H9 (cell line): ENCODE data around the gene ADCY1. TPM values are rescaled to one million over a fixed set of nuclear protein-coding genes. Genes with fewer than 3 reads are reported as not detected.

ENCODE experiments used
- DNase-seq: peaks from one replicate; pipeline ENCODE4 v3.0.0-alpha.2; 2017
- H2AFZ ChIP-seq: one replicate; pipeline ENCODE4 v1.6.1; 2013; ENCODE audit warnings: mild to moderate bottlenecking, low read length, control low read depth, moderate library complexity
- H2AK5ac ChIP-seq: 2 replicates; pipeline ENCODE4 v1.6.1; 2013; ENCODE audit warnings: low read length, control low read depth, mixed read lengths; ENCODE audit not compliant: insufficient read length
- H2BK120ac ChIP-seq: one replicate; pipeline ENCODE4 v1.6.1; 2013; ENCODE audit warnings: low read depth, mild to moderate bottlenecking, low read length, control low read depth, inconsistent platforms; ENCODE audit not compliant: poor library complexity, severe bottlenecking
- H2BK12ac ChIP-seq: 2 replicates; pipeline ENCODE4 v1.6.1; 2013; ENCODE audit warnings: low read length, control low read depth, mixed read lengths, low read depth; ENCODE audit not compliant: insufficient read length
- H2BK15ac ChIP-seq: 2 replicates; pipeline ENCODE4 v1.6.1; 2013; ENCODE audit warnings: low read depth, low read length, control low read depth
- H2BK20ac ChIP-seq: one replicate; pipeline ENCODE4 v1.6.1; 2013; ENCODE audit warnings: low read depth, mild to moderate bottlenecking, low read length, control low read depth, inconsistent platforms; ENCODE audit not compliant: poor library complexity, severe bottlenecking
- H2BK5ac ChIP-seq: 2 replicates; pipeline ENCODE4 v1.6.1; 2013; ENCODE audit warnings: low read length, control low read depth, mixed read lengths; ENCODE audit not compliant: insufficient read length
- H3K14ac ChIP-seq: 2 replicates; pipeline ENCODE4 v1.6.1; 2013; ENCODE audit warnings: low read length, control low read depth; ENCODE audit not compliant: insufficient read depth
- H3K18ac ChIP-seq: 2 replicates; pipeline ENCODE4 v1.6.1; 2013; ENCODE audit warnings: low read depth, mild to moderate bottlenecking, mixed read lengths, low read length, control low read depth; ENCODE audit not compliant: insufficient read length
- H3K23ac ChIP-seq: 2 replicates; pipeline ENCODE4 v1.6.1; 2013; ENCODE audit warnings: low read length, control low read depth, mixed read lengths, low read depth; ENCODE audit not compliant: insufficient read length
- H3K23me2 ChIP-seq: 2 replicates; pipeline ENCODE4 v1.6.1; 2013; ENCODE audit warnings: low read depth, mild to moderate bottlenecking, mixed read lengths, low read length, control low read depth; ENCODE audit not compliant: insufficient read length, poor library complexity, severe bottlenecking
- H3K27ac ChIP-seq: 2 replicates; pipeline ENCODE4 v1.5.1; 2013; ENCODE audit warnings: low read length, control low read depth, mixed read lengths, low read depth; ENCODE audit not compliant: insufficient read length
- H3K27me3 ChIP-seq: 2 replicates; pipeline ENCODE4 v1.6.1; 2013; ENCODE audit warnings: low read length, control low read depth, inconsistent platforms; ENCODE audit not compliant: insufficient read depth
- H3K4ac ChIP-seq: 2 replicates; pipeline ENCODE4 v1.6.1; 2013; ENCODE audit warnings: low read depth, mild to moderate bottlenecking, control low read depth, inconsistent platforms, low read length, moderate library complexity
- H3K4me1 ChIP-seq: 2 replicates; pipeline ENCODE4 v1.6.1; 2013; ENCODE audit warnings: low read length, control low read depth, inconsistent platforms; ENCODE audit not compliant: insufficient read depth
- H3K4me2 ChIP-seq: 2 replicates; pipeline ENCODE4 v1.6.1; 2013; ENCODE audit warnings: low read length, control low read depth, mixed read lengths; ENCODE audit not compliant: insufficient read length, insufficient read depth
- H3K56ac ChIP-seq: 2 replicates; pipeline ENCODE4 v1.6.1; 2013; ENCODE audit warnings: low read depth, mild to moderate bottlenecking, mixed read lengths, low read length, control low read depth; ENCODE audit not compliant: insufficient read length
- H3K79me1 ChIP-seq: 2 replicates; pipeline ENCODE4 v1.6.1; 2013; ENCODE audit warnings: low read depth, mild to moderate bottlenecking, moderate library complexity, low read length, control low read depth, inconsistent platforms; ENCODE audit not compliant: insufficient read depth, poor library complexity, severe bottlenecking
- H3K79me2 ChIP-seq: 2 replicates; pipeline ENCODE4 v1.6.1; 2013; ENCODE audit warnings: low read length, control low read depth, inconsistent platforms; ENCODE audit not compliant: insufficient read depth
- H3K9ac ChIP-seq: 2 replicates; pipeline ENCODE4 v1.6.1; 2013; ENCODE audit warnings: low read length, control low read depth, mixed read lengths; ENCODE audit not compliant: insufficient read length; ENCODE audit errors: extremely low read depth
- H3K9me3 ChIP-seq: one replicate; pipeline ENCODE4 v1.6.1; 2013; ENCODE audit warnings: low read depth, low read length, inconsistent platforms; ENCODE audit not compliant: control insufficient read depth
- H3T11ph ChIP-seq: one replicate; pipeline ENCODE4 v1.6.1; 2013; ENCODE audit warnings: mild to moderate bottlenecking, low read length, control low read depth, inconsistent platforms
- H4K20me1 ChIP-seq: one replicate; pipeline ENCODE4 v1.6.1; 2013; ENCODE audit not compliant: control insufficient read depth, insufficient read length, insufficient read depth
- H4K5ac ChIP-seq: 2 replicates; pipeline ENCODE4 v1.6.1; 2013; ENCODE audit warnings: low read depth, mild to moderate bottlenecking, mixed read lengths, low read length, control low read depth; ENCODE audit not compliant: insufficient read length
- H4K8ac ChIP-seq: replicated peaks from 2 replicates; pipeline ENCODE4 v1.6.1; 2013; ENCODE audit warnings: low read length, control low read depth, mixed read lengths, low read depth; ENCODE audit not compliant: insufficient read length
- H4K91ac ChIP-seq: 2 replicates; pipeline ENCODE4 v1.6.1; 2013; ENCODE audit warnings: low read depth, mild to moderate bottlenecking, moderate library complexity, mixed read lengths, low read length, control low read depth; ENCODE audit not compliant: insufficient read length
- H3K27ac Mint-ChIP-seq, 3 experiments: 2 replicates in 2 of 3; 3 replicates in 1 of 3; pipeline ENCODE4 v1.8.0; 2020 to 2021; ENCODE audit warnings: mixed read lengths in 3 of 3, mild to moderate bottlenecking in 1 of 3, moderate library complexity in 1 of 3
- H3K27me3 Mint-ChIP-seq: 2 replicates; pipeline ENCODE4 v1.8.0; 2021; ENCODE audit warnings: low read depth, mild to moderate bottlenecking, moderate library complexity, mixed read lengths
- H3K36me3 Mint-ChIP-seq, 3 experiments: 2 replicates in 2 of 3; 3 replicates in 1 of 3; pipeline ENCODE4 v1.8.0; 2020 to 2021; ENCODE audit warnings: low read depth in 3 of 3, mixed read lengths in 3 of 3; ENCODE audit not compliant: insufficient read depth in 1 of 3
- H3K4me1 Mint-ChIP-seq, 2 experiments: 2 replicates each; pipeline ENCODE4 v1.8.0; 2020; ENCODE audit warnings: mixed read lengths in 2 of 2
- H3K4me3 Mint-ChIP-seq, 2 experiments: 2 replicates in 1 of 2; 3 replicates in 1 of 2; pipeline ENCODE4 v1.8.0; 2020 to 2021; ENCODE audit warnings: mild to moderate bottlenecking in 2 of 2, mixed read lengths in 2 of 2, moderate library complexity in 1 of 2
- H3K9me3 Mint-ChIP-seq, 2 experiments: 2 replicates in 1 of 2; 3 replicates in 1 of 2; pipeline ENCODE4 v1.8.0; 2020; ENCODE audit warnings: mild to moderate bottlenecking in 2 of 2, mixed read lengths in 2 of 2, moderate library complexity in 1 of 2
- WGBS: extraction: QIAGEN DNeasy Blood & Tissue Kit; methylation state at CpG from one replicate; pipeline ENCODE4 v1.1.7; 2013; ENCODE audit warnings: missing lambda C conversion rate, low lambda C conversion rate, mixed read lengths; ENCODE audit not compliant: insufficient read length; ENCODE audit errors: extremely low coverage; 5-methylcytosine and 5-hydroxymethylcytosine counted together
- total RNA-seq: library from RNA; stranded (reverse); gene quantifications from 2 replicates; pipeline ENCODE4 v1.2.1, GENCODE V29; 2021
- TF ChIP-seq, protein P1 (sequence below): fragments of 200-600 bp; sonication (generic); conservative IDR thresholded peaks from 3 replicates; pipeline ENCODE4 v1.8.0; 2021; ENCODE audit warnings: antibody characterized with exemption, mild to moderate bottlenecking

ADCY1 gene
- total RNA-seq, 1 experiment from 2014 or later: 21.6 TPM

DNA sequence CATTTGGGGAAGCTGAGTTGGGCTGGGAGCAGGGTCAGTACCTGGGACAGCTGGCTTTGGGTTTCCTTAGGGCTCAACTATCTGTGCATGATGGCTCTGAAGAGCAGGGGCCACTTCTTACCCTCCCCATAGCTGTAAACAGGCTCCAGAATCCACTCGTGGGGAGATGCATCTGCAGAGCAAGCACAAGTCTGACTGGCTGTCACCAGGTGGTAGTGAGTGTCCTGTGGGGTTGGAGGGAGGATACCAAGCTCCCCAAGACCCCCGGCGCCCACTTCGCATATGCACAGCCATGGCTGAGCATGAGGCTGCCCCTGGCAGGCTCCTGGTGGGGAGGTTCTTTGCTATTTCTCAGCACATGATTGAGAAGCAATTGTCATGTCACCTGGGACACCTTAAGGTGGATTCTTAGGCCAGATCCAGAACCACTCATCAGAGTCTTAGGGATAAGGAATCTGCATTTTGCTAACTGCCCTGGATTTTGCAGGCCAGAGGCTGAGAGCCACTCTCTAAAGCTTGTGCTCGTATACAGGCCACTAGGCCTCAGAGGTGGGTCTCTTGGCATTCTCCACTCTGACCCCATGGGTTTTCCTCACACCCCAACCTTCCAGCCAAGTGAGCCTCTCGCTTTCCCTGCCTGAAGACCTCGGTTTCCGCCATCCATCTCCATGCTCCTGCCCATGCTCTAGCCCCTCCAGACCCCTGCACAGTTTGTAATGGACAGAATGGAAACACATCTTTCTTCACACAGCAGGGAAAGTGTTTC is 53.7 kb downstream of the ADCY1 start:
- Histone ChIP-seq H3K23ac (no peak overlapping the region), H3K14ac (no peak overlapping the region), H3K79me1 (no peaks in the 10 kb centered on the region), H3K79me2 (peaks cover 4% of the 10 kb centered on the region; the same call in 1 of the 2 replicates), H4K8ac (no peak overlapping the region), H3K23me2 (no peaks in the 10 kb centered on the region), H2AK5ac (no peak overlapping the region), H3K9ac (no peak overlapping the region), H4K91ac (no peak overlapping the region), H2BK15ac (no peak overlapping the region), H3K4me2 (no peak overlapping the region), H3T11ph (no peak overlapping the region), H2BK120ac (no peak overlapping the region), H2BK20ac (no peak overlapping the region), H2BK12ac (no peak overlapping the region), H2AFZ (no peak overlapping the region), H4K5ac (no peak overlapping the region), H3K56ac (no peak overlapping the region), H3K27ac (no peak overlapping the region), H4K20me1 (no peaks in the 10 kb centered on the region), H3K4me1 (no peaks in the 10 kb centered on the region), H3K9me3 (no peaks in the 10 kb centered on the region), H3K4ac (no peak overlapping the region), H2BK5ac (no peak overlapping the region), H3K27me3 (no peaks in the 10 kb centered on the region), H3K18ac (no peak overlapping the region)
- Mint-ChIP-seq H3K36me3 (peaks cover 19 to 28% (median 24%) of the 10 kb centered on the region in 3 experiments), H3K4me3 (no peak overlapping the region), H3K27me3 (no peaks in the 10 kb centered on the region), H3K27ac (no peak overlapping the region; a peak in 1 of 7 replicates), H3K4me1 (peaks cover 6 to 10% of the 10 kb centered on the region in 2 experiments; a peak in 3 of 4 replicates), H3K9me3 (peaks cover 17 to 18% of the 10 kb centered on the region in 2 experiments)
- TF ChIP-seq, protein P1, sequence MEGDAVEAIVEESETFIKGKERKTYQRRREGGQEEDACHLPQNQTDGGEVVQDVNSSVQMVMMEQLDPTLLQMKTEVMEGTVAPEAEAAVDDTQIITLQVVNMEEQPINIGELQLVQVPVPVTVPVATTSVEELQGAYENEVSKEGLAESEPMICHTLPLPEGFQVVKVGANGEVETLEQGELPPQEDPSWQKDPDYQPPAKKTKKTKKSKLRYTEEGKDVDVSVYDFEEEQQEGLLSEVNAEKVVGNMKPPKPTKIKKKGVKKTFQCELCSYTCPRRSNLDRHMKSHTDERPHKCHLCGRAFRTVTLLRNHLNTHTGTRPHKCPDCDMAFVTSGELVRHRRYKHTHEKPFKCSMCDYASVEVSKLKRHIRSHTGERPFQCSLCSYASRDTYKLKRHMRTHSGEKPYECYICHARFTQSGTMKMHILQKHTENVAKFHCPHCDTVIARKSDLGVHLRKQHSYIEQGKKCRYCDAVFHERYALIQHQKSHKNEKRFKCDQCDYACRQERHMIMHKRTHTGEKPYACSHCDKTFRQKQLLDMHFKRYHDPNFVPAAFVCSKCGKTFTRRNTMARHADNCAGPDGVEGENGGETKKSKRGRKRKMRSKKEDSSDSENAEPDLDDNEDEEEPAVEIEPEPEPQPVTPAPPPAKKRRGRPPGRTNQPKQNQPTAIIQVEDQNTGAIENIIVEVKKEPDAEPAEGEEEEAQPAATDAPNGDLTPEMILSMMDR: no peak
- no peak for DNase-seq
- no CpG with 5 or more reads among the region's 8 CpGs for WGBS
